GM18505 (cell line): ENCODE data around the gene PLAAT3.
"Not testable (repeated sequence)": the region's sequence is repeated elsewhere in the genome, so short reads cannot be mapped to it uniquely, and the experiment has no call there.

Source experiments
- ATAC-seq: cut with Tn5 transposase; IDR thresholded peaks from one replicate; pipeline ENCODE4 v1.9.1; 2021; ENCODE audit not compliant: unreplicated experiment
- POLR2A ChIP-seq: IDR thresholded peaks from 4 replicates; pipeline ENCODE4 v1.6.1; 2011; ENCODE audit warnings: borderline replicate concordance; ENCODE audit not compliant: insufficient read depth, insufficient read length; ENCODE audit errors: extremely low read depth

PLAAT3 gene

DNA sequence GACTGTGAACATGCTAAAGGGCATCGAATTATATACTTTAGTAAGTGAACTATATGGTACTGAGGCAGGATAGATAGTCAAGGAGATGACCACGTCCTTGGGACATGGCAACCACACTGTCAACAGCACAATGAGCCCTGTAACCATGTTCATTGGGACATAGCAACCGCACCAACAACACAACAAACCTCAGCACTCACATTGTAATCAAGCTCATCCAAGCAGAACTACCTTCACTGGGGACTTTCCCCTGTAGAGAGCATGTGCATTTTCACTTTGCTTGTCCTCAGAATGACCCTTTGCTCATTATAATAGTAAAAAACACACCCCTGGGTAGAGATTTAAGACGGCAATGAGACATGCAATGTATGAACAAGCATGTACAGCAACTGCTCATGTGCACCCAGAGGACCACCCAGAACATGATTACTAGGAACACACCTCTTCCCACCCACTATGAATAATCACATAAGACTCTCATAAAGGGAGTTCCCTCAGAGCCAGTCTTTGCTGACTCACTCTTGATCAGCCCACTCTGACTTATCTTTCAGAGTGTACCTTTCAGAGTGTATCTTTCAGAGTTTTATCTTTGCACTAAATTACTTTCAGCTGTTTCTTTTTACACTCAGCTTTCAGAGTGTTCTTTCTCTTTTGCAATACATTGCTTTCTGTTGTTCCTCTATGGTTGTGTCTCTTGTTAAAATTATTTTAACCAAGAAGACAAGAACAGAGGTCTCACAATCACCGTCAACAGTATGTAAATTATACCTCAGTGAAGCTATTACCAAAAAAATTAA lies 47.0 kb downstream of the PLAAT3 start:
- peak; percentile 83 for ATAC-seq
- no peak for TF ChIP-seq POLR2A

DNA sequence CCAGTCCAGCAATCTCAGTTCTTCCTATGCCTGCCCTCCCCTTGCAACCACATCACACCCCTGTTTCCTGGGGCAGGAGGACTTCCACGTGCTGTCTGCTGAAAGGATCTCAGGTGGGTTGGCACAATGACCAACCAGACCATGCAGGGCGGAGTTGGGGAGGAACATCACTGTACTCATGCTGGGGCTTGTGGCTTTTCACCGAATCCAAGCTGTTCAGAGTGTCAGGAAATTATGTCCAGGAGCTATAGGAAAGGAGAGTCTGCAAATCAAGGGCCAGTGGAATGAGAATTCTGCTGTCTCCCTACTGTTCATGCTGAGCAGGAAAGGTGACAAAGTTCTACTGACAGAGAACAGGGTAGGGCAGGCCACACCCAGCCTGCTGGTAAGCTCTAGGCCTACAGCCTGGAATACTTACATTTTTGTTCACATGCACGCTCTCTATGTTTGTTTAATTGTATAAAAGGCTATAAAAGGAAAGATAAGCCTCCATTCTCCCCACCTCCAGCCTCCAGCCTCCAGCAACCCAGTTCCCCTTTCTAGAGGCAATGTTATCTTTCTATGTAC lies 49.4 kb downstream of the PLAAT3 start:
- no peak for ATAC-seq
- no peak for TF ChIP-seq POLR2A

DNA sequence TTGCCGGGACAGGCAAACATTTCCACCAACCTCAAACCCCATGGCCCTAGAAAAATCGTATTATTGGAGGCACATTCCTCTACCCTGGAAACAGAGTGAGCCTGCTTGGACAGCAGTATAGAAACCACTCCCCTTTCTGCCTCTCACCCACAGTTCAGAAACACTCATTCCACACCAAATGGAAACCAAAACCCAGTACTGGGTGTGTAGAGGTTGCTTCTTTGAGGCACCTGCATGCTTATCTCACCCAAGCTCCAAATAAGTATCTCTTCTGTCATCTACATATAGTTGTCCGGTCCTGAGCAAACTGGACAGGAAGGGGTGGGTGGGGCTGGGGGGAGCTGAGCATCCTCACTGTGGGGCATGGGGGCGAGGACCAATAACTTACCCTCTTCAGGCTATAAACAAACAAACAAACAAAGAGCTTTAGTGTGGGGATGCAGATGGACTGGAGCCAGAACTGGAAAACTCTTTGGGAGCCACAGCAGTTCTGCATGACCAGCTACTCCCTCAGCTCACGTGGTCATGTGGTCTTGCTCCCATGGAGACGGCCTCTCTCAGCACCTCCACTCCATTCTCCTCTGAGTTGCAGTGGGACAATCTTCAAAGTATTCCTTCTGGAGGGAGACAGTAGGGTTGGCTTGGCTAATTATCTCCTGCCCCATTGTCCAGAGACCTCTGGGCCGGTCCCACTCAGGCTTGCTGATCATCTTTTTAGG lies 50.0 kb downstream of the PLAAT3 start:
- ATAC-seq, result peak; percentile 45
- no peak for TF ChIP-seq POLR2A

DNA sequence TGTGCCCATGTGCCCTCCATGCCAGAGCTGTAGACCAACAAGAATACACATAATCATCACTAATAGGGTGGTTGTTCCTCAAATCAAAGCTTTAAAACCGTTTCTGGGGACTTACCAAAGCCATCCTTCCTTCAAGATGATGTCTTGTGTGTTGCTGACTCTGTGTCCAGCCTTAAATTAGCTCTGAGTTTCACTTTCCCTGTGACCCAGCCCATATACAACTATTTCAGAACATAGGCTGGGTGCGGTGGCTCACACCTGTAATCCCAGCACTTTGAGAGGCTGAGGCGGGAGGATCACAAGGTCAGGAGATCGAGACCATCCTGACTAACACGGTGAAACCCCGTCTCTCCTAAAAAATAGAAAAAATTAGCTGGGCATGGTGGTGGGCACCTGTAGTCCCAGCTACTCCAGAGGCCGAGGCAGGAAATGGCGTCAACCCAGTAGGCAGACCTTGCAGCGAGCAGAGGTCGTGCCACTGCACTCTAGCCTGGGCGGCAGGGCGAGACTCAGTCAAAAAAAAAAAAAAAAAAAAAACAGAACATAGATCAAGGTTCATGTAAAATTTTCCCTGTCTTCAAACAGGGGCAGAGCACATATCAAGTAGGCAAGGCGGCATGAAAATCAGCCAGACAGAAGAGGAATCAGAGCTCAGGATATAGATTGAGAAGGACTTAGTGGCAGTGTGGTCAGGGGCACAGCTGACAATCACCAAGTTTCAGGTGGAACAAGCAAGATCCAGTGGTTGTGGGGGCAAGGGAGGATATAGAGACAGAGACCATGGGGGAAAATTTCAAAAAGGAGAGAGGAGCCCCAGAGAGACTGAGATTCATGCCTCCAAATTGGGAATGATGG lies 50.8 kb downstream of the PLAAT3 start, which contains the start of gene PLAAT2:
PLAAT2 (minus strand) TSS at position 179 of the 855 bp plus-strand sequence; CDS start at position 124, 55 bp downstream.
- ATAC-seq, result no peak
- TF ChIP-seq POLR2A, result no peak

DNA sequence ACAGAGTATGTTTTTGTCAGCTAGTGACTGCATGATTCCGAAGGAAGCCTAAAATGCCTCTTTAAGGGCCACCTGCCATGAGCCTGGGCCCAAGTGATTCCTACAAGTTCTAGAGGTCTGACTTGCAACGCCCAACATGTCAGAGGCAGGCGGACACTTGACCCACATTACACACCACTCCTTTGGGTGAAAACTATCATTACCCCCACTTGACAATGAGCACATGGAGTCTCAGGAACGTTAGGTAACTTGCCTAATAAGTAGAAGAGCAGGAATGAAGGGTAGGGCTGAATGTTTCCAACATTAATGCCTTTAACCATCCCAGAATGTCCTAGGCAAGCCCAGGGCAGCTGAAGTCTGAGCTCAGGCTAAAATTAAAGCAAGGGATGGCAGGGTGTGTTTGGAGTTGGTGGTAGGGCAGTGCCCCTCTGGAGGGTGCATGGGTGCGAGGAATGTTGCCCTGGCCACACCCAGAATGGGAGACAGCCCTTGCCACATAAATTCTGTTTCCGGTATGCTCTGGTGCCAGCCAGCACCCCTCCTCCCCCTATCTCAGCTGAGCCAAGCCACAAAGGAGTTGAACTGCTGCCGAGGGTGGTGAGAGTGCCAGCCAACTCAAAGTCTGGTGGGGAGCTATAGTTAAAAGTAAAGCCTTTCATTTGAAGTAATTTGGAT lies 53.6 kb downstream of the PLAAT3 start:
- no peak for ATAC-seq
- no peak for TF ChIP-seq POLR2A

DNA sequence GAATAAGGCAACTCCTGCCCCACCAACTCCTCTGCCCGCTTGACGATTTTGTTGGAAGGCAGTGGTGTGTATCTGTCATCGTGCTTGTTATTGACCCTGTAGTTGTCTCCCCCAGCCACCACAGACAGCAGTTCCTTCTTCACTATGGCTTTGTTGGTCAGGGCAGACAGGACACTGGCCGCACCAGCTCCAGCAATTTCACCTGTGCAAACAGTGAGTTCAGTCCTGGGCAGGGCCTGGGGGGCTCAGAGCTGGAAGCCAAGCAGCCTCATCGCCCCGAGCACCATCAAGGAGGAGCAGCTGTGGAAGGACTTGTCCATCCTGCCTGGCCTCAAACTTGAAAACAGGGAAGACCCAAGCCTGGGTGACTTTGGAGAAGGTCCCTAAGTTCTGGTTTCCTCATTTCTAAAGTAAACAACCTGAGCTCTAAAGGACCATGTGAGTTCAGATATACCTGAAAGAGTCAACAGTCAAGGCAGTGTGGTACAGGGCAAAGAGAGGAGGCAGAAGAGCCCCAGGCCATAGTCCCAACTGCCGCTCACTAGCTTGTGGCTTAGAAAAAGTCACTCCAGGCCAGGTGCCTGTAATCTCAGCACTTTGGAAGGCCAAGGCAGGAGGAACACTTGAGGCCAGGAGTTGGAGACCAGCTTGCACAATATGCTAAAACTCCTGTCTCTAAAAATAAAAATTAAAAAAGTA lies 55.6 kb downstream of the PLAAT3 start:
- ATAC-seq, result no peak
- TF ChIP-seq POLR2A, result no peak

DNA sequence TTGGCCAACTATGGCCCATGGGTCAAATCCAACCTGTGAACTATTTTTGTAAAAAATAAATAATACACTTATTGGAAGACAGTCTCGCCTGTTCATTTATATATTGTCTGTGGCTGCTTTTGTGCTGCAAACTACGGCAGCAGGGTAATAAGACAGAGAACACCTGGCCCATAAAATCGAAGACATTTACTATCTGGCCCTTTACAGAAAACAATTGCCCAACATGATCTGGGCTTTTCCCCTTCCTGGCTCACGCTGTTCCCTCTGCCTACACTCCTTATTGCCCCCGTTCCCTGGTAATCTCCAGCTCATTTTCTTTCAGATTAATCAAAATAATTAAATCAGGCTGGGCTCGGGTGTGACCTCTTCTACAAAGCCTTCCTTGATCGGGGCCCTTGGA lies 56.7 kb downstream of the PLAAT3 start:
- ATAC-seq, result no peak
- no peak for TF ChIP-seq POLR2A

DNA sequence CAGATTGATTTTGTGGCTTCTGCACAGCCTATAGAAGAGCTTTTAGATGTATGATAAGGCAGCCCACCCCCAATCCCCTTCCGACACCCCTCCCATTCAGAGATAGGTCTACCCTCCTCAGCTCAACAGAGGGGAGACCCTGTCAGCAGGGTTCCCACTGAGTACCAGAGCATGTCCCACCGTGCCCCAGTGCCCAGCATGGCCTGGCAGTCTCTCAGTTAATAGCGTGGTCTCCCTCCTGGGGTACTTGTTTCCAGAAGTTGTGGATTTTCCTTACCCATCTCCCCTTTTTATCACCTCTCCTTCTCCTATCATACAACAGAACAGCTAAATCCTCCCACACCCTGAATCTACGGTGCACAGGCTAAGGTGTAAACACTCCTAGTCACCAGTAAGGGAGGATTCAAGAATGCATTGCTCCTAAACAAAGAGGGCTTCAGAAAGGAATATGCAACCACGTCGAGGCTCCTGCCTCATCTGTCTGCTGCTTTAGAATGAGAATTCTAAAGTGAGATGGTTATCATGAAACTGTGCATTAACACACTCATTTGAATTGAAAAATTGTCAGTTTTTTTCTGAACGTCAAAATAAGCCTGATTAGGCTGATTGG lies 57.7 kb downstream of the PLAAT3 start:
- ATAC-seq, result no peak
- TF ChIP-seq POLR2A, result no peak

DNA sequence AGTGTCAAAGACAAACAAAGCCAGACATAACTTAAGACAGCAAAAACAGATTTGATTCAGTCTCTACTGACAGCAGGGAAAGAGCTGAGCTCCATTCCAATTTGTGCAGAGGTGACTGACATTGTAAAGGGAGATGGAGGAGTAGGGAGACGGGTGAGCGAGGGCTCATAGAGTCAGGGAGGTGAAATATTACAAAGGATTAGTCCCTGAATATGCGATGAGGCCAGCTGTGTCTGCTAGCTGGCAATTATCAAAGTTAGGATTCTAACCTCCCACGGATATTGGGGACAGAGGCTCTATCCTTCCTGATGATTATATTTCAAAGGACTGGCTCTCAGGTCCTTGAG lies 59.4 kb downstream of the PLAAT3 start:
- ATAC-seq, result no peak

DNA sequence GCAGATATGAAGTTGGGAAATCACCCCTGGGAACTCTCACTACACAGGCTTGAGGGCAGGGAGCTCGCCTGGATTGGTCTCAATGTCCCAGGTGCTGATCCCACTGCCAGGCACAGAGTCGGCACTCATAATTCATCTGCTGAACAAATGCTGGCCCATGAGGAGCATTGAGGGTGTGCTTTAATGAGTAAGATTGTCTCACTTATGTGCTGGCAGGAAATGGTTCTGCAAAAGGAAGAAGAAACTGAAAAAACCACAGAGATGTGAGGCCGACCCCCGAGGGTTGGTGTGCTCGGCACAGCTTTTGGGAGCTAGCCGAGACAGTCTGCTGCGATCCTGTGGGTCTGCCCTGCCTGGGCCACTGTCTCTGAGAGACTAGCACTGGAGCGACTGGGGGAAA lies 60.5 kb downstream of the PLAAT3 start:
- ATAC-seq, result peak; percentile 64
- peak; percentile 54 for TF ChIP-seq POLR2A

More for the DNA sequence above, 59.4 kb downstream of the PLAAT3 start:
- no peak for TF ChIP-seq POLR2A

DNA sequence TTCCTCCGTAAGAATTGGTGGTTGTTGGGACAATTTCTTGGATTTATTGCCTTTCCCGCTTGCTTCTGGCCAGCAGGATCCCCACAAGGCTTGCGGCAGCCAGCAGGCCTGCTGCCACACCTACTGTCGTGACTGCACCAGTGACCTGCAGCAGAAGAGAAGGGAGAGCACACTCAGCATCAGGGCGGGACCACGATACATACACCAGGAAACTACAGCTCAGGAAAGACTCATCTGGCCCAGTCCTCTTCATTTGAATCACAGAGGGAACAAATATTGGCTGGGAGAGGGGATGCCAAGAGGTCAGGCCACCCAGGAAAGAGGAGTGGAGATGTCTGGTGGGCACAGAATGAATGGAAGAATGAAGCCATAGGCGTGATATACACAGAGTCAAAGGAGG lies 61.3 kb downstream of the PLAAT3 start:
- TF ChIP-seq POLR2A, result no peak
- no peak for ATAC-seq

DNA sequence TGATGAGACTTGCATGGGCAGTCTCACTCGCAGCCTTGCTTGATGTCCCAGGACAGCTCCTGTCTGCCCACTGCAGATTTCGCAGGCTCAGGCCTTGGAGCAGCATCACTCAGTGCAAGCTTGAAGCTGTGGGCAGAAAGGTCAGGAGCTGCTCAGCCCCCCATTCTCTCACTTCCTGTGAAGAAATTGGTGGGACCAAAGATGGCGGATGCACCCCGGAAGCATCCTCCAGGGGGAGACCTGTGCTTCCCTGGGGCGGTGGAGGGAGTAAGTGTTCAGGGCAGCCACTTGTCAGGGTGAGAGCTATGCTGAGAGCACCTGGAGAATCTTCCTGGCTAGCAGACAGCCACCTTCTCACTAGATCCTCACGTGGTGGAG lies 62.4 kb downstream of the PLAAT3 start:
- ATAC-seq, result no peak
- TF ChIP-seq POLR2A, result no peak

DNA sequence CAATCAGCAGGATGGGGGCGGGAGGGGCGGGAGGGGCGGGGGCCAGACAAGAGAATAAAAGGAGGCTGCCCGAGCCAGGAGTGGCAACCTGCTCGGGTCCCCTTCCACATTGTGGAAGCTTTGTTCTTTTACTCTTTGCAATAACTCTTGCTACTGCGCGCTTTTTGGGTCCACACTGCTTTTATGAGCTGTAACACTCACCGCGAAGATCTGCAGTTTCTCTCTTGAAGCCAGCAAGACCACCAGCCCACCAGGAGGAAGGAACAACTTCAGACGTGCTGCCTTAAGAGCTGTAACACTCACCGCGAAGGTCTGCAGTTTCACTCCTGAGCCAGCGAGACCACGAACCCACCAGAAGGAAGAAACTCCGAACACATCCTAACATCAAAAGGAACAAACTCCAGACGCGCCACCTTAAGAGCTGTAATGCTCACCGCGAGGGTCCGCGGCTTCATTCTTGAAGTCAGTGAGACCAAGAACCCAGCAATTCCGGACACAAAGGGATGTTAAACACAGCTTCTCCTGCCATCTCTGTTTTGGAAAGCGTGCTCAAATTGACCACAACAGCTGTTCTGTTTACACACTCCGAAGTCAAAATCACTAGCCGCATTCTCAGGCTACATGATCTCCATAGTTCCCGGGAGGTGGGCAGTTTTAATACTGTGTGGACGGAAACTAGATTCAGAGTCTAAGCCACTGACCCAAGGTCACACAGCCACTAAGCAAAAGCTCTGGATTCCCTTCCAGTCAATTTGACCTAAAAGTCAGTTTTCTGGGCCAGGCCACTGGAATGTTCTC lies 62.9 kb downstream of the PLAAT3 start:
- no peak for TF ChIP-seq POLR2A
- no peak for ATAC-seq

DNA sequence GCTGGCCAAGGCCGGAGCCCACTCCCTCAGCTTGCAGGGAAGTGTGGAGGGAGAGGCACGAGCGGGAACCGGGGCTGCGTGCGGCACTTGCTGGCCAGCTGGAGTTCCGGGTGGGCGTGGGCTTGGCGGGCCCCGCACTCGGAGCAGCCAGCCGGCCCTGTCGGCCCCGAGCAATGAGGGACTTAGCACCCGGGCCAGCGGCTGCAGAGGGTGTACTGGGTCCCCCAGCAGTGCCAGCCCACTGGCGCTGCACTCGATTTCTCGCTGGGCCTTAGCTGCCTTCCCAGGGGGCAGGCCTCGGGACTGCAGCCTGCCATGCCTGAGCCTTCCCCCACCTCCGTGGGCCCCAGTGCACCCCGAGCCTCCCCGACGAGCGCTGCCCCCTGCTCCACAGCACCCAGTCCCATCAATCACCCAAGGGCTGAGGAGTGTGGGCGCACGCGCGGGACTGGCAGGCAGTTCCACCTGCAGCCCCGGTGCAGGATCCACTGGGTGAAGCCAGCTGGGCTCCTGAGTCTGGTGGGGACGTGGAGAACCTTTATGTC lies 64.0 kb downstream of the PLAAT3 start:
- not testable (repeated sequence) for ATAC-seq
